Measurements from ENCODE around the gene EVA1A.
"Not testable (repeated sequence)": the region's sequence is repeated elsewhere in the genome, so short reads cannot be mapped to it uniquely, and the experiment has no call there.

The EVA1A gene

DNA sequence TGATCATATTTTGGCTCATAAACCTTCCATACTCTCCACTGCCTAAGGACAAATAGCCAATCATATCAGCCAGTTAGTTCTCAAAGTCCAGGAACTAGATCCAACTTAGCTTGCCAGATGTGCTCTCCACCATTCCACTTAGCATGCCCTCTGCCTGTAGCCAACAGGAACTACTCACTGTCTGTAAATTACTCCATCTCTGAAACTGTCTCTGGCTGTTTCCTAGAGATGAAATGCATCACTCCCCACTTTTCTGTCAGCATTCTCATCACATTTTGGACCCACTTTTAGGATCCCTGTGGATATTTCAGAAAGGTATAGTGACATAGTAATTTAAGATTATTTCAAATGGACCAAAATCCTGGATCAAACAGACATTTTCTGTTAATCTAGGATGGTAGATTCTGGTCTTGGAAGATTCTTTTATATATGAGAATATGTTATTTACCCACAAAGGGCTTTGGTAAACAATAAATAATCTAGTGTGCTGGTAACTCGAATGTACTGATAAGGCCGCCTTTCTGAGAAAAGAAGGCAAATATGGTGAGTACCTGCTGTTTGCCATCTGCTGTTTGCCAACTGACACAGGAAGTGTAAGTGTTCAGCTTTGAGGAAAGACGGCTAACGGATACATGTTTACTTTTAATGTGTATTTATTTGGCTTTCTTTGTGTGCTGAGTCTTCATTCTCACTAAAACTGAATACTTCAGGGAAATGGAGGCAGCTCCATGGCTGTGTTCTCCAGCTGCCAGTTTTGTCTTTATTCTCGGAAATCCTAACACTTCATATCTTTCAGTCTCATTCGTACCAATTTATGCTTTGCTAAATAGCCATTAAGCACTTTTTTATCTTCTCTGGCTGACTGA, 79.5 kb downstream of the EVA1A start:
- DNase-seq = peak; percentile 93

DNA sequence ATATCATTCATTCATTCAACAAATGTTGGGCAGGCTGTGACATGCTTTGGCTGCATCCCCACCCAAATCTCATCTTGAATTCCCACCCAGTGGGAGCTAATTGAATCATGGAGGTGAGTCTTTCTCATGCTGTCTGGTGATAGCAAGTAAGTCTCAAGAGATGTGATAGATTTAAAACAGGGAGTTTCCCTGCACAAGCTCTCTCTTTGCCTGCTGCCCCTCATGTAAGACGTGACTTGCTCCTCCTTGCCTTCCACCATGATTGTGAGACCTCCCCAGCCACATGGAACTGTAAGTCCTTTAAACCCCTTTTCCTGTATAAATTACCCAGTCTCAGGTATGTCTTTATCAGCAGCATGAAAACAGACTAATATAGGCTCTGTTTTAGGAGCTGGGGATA, 83.0 kb downstream of the EVA1A start:
- DNase-seq = not testable (repeated sequence)

DNA sequence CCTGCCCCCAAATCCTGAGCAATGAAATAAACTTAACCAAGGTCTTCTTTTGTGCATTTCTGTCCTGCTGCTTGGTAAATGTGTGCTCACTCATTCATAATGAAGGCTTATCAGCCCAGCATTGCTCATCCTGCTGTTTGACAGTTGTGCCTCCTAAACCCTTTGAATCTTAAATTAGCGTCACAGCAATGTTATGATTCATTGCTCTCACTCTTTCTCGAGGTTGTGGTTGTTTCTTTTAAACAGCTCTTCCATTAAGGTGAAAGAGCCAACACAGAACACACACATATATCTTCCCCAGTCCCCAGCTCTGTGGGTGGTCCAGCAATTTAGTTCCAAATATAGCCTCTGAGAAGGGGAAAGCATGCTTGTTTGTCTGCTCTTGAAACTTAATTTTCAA, 84.0 kb downstream of the EVA1A start:
- no peak for DNase-seq

DNA sequence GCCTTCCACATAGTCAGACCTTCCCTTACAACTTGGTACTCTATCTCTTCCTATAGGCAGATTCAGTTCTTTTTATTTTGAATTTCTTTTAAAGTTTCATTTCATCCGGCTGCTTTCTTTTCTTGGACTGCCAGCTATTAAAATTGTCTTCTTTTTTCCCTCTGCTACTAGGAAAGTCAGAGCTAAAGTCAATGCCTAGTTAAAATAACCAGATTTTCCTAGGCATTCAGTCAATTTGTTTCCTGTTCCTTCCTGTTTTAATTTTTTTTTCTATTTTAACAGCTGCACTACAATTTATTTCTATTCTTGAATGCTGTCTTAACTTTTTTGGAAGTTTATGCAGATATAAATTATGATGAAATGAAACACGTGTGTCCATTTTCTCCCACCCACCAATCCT, 84.8 kb downstream of the EVA1A start:
- no peak for DNase-seq

DNA sequence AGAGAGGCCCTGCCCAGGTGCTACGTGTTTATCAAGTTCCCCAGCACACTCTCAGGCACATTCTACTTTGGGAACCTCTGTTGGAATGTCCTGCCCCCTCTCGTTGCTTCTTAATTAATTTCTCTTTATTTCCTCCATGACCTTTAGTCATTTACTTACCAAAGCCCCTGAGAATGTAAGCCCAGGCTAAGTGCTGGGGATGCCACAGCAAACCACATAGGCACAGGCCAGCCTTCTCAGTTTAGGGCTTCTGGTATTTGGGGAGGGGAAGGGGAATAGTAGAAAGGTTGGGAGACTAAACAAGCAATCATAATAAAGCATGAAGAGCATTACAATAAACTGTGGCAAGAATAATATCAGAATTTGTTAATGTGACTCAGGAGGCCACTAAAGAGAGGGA, 85.7 kb downstream of the EVA1A start:
- no peak for DNase-seq

DNA sequence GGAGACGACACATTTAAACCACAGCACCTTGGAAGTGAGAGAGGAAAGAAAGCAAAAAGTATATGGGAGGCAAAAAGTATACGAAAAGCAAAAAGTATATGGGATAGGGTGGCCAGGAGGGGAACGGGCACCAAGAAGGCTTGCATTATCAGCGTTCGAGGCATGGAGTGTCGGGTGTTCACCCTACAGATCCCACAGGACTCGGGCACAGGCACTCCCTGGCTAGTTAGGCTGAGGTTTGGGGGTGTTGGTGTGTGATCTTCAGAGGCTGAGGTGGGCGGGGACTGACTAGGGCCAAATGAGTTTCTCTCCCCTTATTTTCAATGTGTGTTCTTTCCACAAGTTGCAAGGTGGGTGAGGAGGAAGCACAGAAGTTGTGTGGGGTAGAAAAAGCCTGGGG, 86.6 kb downstream of the EVA1A start:
- no peak for DNase-seq

DNA sequence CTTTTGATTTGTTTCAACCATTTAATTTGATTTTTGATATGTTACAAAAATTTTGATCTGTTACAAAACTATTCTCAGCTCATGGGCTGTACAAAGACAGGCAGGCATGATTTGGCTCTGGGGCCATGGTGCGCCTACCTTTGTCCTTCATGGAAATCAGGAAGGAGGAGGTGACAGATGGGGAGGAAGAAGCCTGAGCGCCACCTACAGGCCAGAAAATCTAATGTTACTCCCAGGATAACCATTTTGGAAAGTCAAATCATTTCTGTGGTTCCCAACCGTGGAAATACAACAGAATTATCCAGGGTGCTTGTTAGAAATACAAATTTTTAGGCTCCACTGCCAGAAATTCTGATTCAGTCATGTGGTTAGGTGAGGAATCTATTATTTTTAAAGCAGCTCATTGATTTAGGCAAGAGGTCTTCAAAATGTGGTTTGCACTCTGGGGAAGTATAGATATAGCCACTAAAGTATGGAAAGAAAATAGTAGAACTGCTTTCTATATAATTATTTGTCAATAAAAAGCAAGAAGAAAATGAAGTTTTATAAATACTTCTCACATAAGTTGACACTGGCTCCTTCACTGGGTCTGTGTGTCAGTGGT, 93.9 kb downstream of the EVA1A start:
- DNase-seq = peak; percentile 64

DNA sequence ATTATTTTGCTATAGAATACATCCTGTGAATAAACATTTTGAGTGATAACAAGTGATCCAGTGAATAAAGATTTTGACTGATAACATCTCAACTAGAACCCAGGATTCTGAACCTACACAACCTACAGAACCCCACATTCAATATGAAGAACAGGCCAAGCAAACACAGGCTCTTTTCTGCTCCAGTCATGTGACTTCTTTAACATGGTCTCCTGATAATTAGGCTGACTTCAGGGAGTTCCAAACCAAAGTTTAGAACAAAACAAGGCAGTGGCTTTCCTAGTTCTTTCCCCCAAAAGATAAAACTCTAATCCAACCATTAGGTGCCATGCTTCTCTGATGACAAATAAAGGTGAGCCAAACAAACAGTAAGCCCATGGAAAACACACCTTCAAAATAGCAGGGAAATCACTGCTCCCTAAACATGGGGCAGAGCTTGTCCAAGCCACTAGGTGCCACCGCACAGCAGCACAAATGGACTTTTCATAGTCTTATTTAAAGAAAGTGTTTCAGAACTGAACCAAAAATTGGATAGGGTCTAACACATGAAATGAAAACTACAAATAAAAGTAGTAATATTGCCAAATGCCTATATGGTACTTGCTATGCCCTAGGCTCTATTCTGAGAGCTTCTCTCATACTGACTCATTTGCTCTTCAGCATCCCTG, 95.3 kb downstream of the EVA1A start:
- DNase-seq = peak; percentile 69

DNA sequence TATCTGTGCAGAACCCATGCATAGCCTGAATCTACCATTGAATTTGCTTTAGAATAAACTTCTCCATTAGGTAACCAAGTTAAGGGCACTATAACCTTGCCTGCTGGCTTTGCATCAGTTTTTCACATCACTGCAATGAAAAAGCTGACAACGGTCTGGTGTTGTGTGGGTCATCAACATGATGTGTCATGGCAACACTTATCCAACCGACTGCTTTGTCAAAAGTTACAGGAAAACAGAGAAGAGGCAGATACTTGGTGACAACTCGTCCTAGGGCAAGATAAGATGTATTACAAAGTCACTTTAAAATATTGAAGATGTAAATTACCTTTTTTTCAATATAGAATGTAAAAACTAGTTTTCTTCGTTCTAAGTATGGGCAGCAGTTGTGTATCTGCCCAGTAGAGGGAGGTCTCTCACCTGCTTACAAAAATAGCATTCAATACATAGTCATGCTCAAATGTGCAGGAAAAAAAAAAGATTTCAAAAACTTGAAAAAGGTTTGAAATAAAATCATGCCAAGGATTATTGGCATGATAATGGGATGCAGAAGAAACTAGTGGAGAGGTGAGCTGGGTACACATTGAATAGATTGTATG, 96.3 kb downstream of the EVA1A start:
- DNase-seq = peak; percentile 69

DNA sequence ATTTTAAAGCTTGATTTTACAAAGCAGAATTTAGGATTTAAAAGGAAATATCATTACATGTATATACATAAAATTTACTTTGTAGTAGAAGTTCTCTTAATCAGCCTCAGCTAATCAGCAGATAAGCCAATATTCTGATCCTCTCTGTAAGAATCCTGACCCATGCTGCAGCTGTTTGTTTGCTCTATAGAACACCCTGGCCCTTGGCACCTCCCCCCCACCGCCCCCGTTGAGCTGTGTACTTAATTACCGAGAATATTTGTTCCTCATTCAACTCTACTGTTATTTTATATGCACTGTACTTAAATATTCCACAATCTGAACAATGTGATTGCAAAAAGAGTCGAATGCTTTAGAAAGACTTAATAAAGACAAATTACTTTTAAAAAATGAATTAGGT, 98.0 kb downstream of the EVA1A start:
- DNase-seq = peak; percentile 5

DNA sequence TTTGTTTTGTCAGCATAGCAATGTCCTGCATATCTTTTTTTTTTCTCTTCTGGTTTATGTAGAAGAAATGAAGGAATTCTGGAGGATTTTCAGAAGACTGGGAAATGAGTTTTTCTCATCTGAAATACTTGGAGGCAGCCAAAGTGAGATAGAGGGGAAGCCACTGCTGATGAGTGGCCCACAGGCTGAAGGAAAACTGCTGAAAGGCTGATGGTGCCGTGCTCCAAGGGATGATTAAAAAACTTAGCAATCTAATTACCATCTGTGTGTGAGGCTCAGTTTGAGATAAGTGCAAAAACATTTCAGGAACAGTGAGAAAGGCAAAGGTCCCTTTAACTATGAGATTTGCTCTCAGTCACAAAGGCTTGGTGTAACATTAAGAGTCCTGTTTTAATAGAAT, 98.5 kb downstream of the EVA1A start:
- DNase-seq = no peak

DNA sequence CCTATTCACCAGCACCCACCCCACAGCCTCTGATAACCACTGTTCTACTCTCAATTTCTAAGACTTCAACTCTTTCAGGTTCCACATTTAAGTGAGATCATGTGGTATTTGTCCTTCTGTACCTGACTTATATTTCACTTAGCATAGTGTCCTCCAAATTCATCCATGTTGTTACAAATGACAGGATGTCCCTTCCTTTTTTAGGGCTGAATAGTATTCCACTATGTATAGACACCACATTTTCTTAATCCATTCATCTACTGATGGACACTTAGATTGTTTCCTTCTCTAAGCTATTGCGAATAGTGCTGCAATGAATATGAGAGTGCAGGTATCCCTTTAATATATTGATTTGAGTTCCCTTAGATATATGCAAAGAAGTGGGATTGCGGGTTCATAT, 100.1 kb downstream of the EVA1A start:
- no peak for DNase-seq

DNA sequence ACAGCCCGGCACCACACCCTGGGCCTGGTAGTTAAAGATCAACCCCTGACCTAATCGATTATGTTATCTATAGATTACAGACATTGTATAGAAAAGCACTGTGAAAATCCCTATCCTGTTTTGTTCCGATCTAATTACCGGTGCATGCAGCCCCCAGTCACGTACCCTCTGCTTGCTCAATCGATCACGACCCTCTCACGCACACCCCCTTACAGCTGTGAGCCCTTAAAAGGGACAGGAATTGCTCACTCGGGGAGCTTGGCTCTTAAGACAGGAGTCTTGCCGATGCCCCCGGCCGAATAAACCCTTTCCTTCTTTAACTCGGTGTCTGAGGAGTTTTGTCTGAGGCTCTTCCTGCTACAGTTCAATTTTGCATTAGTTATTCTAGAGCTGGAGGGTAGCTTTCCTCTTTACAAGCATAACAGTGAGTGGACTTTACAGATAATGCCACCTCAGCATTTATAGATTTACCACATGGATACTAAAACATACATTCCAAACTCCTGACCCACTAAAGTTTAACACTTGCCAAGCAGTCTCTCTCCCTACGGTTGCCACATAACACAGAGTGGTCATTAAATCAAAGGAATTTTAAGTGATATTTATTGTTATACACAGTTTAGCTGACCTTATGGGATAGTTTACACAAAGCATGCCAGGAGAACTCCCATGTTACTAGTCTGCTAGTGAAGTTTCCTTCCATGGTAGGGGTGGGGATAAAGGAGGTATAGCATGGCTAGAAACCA, 101.0 kb downstream of the EVA1A start:
- no peak for DNase-seq

DNA sequence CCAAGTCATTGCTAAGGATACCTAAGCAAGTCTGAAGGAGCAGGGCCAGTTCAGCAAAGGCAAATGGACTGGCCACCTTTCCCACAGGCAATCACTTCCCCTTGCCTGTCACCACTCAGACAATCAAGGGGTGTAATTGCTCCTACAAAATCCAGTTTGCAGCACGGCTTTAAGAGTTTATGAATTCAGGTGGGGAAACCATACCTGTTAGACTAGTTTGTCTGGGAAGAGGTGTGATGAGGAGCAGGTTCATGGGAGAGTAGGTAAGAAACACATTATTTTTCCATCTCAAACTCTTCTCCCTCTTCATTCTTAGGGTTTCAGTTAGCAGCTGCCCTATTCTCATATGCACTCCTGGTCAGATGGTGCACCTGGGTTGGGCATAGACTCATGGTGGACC, 102.5 kb downstream of the EVA1A start:
- peak; percentile 22 for DNase-seq

DNA sequence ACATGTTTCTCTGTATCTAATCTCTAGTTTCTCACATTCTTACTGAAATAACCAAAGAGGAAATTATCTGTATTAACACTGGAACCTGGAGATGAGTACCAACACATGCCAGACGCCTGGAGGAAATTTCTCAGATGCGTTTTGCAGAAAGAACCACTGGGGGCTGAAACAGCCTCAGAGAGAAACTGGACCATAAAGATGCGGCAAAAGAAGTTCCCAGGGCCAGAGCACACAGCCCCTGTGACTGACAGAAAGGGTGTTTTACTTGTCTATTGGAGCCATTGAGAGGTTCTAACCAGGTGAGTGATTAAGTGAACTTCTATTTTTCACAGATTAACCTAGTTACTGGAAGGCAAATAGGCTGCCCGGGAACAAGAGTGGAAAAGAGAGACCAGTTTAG, 103.9 kb downstream of the EVA1A start:
- no peak for DNase-seq

DNA sequence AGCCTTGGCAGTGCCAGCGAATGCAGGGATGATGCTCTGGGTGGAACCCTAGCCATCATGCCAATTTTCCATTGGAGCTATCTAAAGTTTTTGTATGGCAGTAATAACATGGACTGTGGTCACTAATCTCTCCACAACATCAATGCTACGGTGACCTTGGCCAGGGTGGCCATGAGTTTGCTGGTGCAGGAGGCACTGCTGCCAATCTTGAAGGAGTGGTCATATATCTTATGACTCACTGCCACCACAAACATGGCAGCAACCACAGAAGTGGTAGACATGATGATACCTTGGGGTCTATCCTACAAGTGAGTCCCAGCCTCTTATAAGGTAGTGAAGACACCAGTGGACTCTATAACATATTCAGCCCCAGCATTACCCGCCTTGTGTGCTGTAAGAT, 104.6 kb downstream of the EVA1A start:
- no peak for DNase-seq

DNA sequence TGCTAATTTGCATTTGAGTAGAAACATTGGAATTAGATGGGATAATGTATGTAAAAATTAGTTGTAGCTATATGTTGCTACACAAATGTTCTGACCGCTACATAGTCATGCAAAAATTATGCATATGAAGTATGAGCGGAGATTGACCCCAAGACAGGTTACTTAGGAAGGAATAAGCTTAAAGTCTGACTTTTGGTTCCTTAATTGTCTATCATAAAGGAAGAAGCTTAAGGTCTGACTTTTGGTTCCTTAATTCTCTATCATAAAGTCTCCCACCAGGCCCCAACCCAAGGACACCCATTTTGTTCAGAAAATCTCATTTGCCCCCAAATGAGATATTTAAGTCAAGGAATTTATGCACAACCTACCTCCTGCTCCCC, 106.5 kb downstream of the EVA1A start:
- DNase-seq = no peak

DNA sequence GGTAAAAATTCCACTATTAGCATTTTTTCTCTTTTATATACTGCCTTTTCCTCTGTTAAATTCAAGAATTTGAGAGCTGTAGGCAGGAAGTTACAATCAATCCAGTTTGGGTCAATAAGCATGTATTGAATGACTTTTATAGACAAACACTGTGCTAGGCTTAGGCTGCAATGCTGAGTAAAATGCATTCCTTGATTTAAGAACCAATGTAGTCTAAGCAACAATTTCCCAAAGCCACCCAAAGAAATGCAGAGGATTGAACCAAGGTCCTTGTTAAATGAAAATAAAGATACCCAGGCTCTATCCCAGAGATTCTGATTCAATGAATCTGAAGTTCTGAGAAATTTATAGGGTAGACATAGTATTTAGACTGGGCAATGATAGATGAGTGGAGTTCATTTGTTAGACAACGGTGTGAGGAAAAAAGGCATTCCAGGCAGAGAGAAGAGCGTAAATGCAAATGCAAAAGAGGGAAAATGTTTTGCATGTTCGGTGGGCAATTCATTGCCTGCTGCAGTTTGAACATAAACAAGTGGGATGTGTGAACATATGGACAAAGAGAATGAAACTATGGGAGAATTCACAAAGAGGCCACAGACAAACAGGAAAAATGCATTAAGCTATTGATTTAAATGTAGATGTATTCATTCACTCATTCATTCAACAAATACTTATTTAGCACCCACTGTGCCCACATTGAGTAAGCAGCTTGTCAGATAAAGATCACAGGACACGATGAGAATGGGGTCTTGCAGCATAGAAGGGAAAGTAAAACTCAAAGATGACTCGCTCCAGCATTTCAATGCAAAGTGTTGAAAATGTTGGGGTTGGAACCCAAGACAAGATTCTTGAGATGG, 107.1 kb downstream of the EVA1A start:
- DNase-seq = no peak

DNA sequence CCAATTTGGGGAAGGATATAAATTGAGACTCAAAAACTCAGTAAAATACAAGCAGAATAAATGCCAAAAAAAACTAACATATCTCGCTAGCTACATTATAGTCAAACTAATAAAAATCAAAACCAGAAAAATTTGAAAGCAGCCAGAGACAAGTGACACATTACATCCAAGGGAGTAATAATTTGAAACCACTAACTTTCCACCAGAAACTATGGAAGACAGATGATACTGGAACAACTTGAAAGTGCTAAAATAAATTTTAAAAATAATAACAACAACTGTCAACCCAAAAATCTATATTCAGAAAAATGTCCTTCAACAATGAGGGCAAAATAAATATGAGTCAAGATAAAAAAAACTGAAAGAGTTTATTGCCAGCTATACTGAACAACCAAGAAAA, 110.7 kb downstream of the EVA1A start:
- peak; percentile 3 for DNase-seq

DNA sequence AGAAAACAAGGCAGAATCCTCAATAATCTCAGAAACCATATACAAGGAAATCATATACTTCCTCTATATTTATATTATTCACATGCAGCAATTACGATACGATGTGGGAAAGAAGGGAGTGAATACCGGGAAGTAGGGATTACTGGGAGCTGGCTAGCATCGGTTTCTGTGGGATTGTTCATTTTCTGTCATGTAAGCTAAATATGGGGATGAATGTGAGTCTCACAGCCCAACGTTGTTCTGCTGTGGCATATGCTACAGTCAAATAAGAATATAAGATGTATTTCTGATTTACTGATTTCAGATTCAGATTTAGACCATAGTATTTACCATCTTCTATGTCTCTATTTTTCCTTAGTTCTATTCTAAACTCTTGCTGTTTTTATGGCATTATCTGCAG, 113.6 kb downstream of the EVA1A start:
- DNase-seq = no peak

Measured in DMS53 (cell line).